Heart left ventricle (tissue), 13 donors: Measurements from ENCODE around the gene OR2C1.

Source experiments
- CTCF ChIP-seq, 12 donors: fragments of 200-600 bp; sonication (generic) in 4 of 12; IDR thresholded peaks; one replicate each; pipeline versions ENCODE4 v1.5.0 to v1.8.0; 2018 to 2022; ENCODE audit warnings: antibody characterized with exemption in 12 of 12, mild to moderate bottlenecking in 5 of 12
- POLR2A ChIP-seq, 2 donors: fragments of 450-650 bp; IDR thresholded peaks; one replicate each; pipeline ENCODE4 v1.6.1; 2017; ENCODE audit warnings: antibody characterized with exemption in 2 of 2, mild to moderate bottlenecking in 2 of 2, moderate library complexity in 2 of 2
- donor health status: ischemic (EF 13 %, LVEDD 7.1; RV severe dilation, severe dysfunction).
- donor health status: DM: no; HTN: yes; CAD: no.
- donor health status: DM: no; HTN: no; CAD: no.
- donor health status: ischemic (EF 25% LVEDD 6.9; RV normal size, moderate dysfunction).
- donor health status: ischemic (EF 25% LVEDD 5.7; RV mildly dilated, moderate dysfunction).
- donor health status: ischemic (EF 35%, LVEDD 5.7; RV mildly dilated, moderate dysfunction).
- donor health status: nonischemic (EF 11% LVEDD 7.7; RV severe dilation, severe dysfunction).
- donor health status: DM: yes; HTN: yes; CAD: no.
- donor health status: PGD.
- donor health status: ischemic (EF 29% LVEDD 5.4; RV normal size, mild dysfunction).
- donor health status: nonischemic (EF 23%, LVEDD 6.1; RV moderate dilation, normal function).

DNA sequence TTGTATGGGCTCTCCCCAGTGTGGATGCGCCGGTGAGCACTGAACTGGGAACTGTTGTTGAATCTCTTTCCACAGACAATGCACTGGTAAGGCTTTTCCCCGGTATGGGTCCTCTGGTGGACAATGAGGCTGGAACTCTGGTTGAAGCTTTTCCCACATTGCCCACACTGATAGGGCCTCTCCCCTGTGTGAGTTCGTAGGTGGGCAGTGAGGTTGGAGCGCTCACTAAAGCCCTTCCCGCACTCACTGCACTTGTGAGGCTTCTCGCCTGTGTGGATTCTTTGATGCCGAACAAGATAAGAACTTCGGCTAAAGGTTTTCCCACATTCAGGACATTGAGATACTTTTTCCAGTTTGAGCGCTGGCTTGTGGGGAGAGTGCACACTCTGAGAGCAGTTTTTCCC, 27.4 kb downstream of the OR2C1 start:
- TF ChIP-seq CTCF (IDR thresholded peaks at IDR 0.05) (no peak), POLR2A (IDR thresholded peaks at IDR 0.05) (no peak)
